ENCODE measurements around the gene PCGF6. TPM values are rescaled to one million over a fixed set of nuclear protein-coding genes. Genes with fewer than 3 reads are reported as not detected.
"Not testable (repeated sequence)": the region's sequence is repeated elsewhere in the genome, so short reads cannot be mapped to it uniquely, and the experiment has no call there.

PCGF6 gene
- total RNA-seq, 2 experiments from 2014 or later = 10.4 to 14.8 TPM

DNA sequence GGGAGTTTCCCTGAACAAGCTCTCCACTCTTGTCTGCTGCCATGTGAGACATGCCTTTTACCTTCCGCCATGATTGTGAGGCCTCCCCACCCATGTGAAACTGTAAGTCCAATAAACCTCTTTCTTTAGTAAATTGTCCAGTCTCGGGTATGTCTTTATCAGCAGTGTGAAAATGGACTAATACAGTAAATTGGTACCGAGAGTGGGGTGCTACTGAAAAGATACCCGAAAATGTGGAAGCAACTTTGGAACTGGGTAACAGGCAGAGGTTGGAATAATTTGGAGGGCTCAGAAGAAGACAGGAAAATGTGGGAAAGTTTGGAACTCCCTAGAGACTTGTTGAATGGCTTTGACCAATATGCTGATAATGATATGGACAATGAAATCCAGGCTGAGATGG lies 92.0 kb downstream of the PCGF6 start:
- POLR2A ChIA-PET; H3K4me3 Mint-ChIP-seq; H3K27ac Mint-ChIP-seq; CTCF ChIA-PET; intact Hi-C loops (cut with DNase I, micrococcal nuclease); H3K9me3 Mint-ChIP-seq (ENCODE audit: low read depth); H3K4me1 Mint-ChIP-seq; DNase-seq; ATAC-seq; H3K36me3 Mint-ChIP-seq (ENCODE audit: low read depth): not testable (repeated sequence)
- H3K27me3 Mint-ChIP-seq = peaks cover 16% of the 10 kb centered on the region

DNA sequence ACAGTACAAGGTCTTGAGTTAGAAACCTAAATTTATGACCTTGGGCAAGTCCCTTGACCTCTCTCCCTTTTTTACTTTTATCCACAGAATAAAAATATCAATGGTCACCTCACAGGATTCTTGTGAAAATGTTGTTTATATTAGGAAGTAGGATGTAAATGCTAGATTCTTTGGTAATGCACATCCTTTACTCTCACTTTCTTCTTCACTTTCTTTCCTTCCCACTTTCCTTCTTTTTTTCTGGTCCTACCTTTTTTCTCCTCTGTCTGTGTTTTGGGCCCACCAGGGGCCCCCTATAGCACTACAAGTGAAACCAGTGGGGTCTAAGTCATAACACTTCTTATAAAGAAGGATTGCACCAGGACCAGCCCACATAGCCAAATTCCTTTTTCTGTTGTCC lies 93.1 kb downstream of the PCGF6 start:
- peaks cover 9% of the 10 kb centered on the region for H3K9me3 Mint-ChIP-seq (ENCODE audit: low read depth)
- no peak for ATAC-seq
- H3K27me3 Mint-ChIP-seq = peaks cover 8% of the 10 kb centered on the region
- ChIA-PET POLR2A (no interaction called here), CTCF (no interaction called here)
- peaks cover 3% of the 10 kb centered on the region for H3K36me3 Mint-ChIP-seq (ENCODE audit: low read depth)
- peaks cover 8% of the 10 kb centered on the region for H3K4me1 Mint-ChIP-seq
- H3K27ac Mint-ChIP-seq = no peak overlapping the region
- H3K4me3 Mint-ChIP-seq = no peak overlapping the region
- DNase-seq = no peak
- intact Hi-C loops (cut with DNase I, micrococcal nuclease) = no loop called here

DNA sequence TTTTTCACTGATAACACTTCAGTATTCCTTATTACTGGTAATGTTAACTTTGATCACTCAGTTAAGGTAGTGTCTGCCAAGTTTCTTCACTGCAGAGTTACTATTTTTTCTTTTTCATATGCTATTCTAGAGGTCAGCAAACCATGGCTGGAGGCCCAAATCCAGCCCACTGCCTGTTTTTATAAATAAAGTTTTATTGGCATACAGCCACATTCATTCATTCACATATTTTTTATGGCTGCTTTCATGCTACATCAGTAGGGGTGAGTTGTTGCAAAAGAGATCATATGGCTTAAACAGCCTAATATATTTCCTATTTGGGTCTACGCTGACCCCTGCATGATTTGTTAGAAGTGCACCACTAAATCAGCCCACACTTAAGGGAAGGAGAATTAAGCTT lies 94.3 kb downstream of the PCGF6 start:
- Mint-ChIP-seq H3K27ac (no peak overlapping the region), H3K36me3 (ENCODE audit: low read depth) (peaks cover 3% of the 10 kb centered on the region), H3K27me3 (peaks cover 5% of the 10 kb centered on the region), H3K4me3 (no peak overlapping the region), H3K4me1 (peaks cover 5% of the 10 kb centered on the region), H3K9me3 (ENCODE audit: low read depth) (peaks cover 9% of the 10 kb centered on the region)
- DNase-seq = no peak
- ChIA-PET CTCF (interaction anchor here (0.6 to 0.8 kb wide), 3 partner anchors 42 to 430 kb away, joined by 4 to 6 read pairs (median 4); no protein-coding TSS in a partner anchor), POLR2A (interaction anchor here (0.6 kb wide), 1 partner anchor 76 kb away, joined by 3 read pairs; no protein-coding TSS in a partner anchor)
- no peak for ATAC-seq
- intact Hi-C loops (cut with DNase I, micrococcal nuclease) = no loop called here

DNA sequence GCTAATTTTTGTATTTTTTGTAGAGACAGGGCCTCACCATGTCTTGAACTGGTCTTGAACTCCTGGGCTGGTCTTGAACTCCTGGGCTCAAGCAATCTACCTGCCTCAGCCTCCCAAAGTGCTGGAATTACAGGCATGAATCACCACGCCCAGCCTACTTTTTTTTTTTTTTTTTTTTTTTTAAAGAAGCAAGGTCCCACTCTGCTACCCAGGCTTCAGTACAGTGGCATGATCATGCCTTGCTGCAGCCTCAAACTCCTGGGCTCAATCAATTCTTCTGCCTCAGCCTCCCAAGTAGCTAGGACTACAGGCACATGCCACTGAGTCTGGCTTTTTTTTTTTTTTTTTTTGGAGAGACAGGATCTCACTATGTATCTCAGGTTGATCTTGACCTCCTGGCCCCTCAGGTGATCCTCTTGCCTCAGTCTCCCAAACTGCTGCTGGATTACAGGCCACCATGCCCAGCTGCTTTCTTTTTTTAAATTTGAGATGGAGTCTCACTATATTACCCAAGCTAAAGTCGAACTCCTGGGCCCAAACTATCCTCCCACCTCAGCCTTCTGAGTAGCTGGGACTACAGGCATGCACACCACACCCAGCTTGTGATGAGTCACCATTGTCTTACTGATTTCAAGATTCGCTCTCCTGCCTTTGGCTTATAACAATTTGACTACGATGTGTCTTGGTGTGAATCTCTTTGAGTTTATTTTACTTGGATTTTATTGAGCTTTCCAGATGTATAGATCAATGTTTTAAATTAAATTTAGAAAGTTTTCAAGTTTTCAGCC lies 96.2 kb downstream of the PCGF6 start:
- ATAC-seq (peak; percentile 96), DNase-seq (peak; percentile 50)
- H3K9me3 Mint-ChIP-seq (ENCODE audit: low read depth) = peaks cover 4% of the 10 kb centered on the region
- ChIA-PET POLR2A (no interaction called here), CTCF (interaction anchor here (0.6 to 2.0 kb wide), 3 partner anchors 10 to 252 kb away, joined by 3 to 7 read pairs (median 4); no protein-coding TSS in a partner anchor)
- peaks cover 5% of the 10 kb centered on the region for H3K4me1 Mint-ChIP-seq
- no peaks in the 10 kb centered on the region for H3K36me3 Mint-ChIP-seq (ENCODE audit: low read depth)
- H3K27me3 Mint-ChIP-seq = peaks cover 2% of the 10 kb centered on the region
- intact Hi-C loops (cut with DNase I, micrococcal nuclease) = no loop called here
- H3K27ac Mint-ChIP-seq = no peak overlapping the region
- no peak overlapping the region for H3K4me3 Mint-ChIP-seq

DNA sequence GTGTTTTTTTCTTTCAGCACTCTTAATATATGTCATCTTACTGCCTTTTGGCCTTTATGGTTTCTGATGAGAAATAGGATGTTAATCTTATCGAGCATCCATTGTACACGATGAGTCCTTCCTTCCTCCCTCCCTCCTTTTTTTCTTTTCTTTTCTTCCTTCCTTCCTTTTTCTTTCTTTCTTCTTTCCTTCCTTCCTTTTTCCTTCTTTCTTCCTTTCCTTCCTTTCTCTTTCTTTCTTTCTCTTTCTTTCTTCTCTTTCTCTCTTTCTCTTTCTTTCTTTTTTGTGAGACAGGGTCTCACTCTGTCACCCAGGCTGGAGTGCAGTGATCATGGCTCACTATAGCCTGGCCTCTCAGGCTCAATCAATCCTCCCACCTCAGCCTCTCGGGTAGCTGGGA lies 96.8 kb downstream of the PCGF6 start:
- no peak overlapping the region for H3K27ac Mint-ChIP-seq
- H3K36me3 Mint-ChIP-seq (ENCODE audit: low read depth) = no peaks in the 10 kb centered on the region
- ChIA-PET CTCF (interaction anchor here (2.0 kb wide), 1 partner anchor 10 kb away, joined by 7 read pairs; no protein-coding TSS in a partner anchor), POLR2A (no interaction called here)
- H3K4me1 Mint-ChIP-seq = peaks cover 5% of the 10 kb centered on the region
- H3K27me3 Mint-ChIP-seq = peaks cover 2% of the 10 kb centered on the region
- H3K9me3 Mint-ChIP-seq (ENCODE audit: low read depth) = peaks cover 3% of the 10 kb centered on the region
- H3K4me3 Mint-ChIP-seq = no peak overlapping the region
- intact Hi-C loops (cut with DNase I, micrococcal nuclease) = no loop called here
- no peak for DNase-seq
- ATAC-seq = no peak

Small RNA genes lying within 50 kb of the gene (microRNA-seq; reads per million reads assigned to microRNA genes)
- gene MIR1307 (ENCODE audit: borderline replicate concordance) = 2,673 reads per million, percentile 91 among the genes with 10 or more reads in this experiment

Other genes starting within 250 kb of the PCGF6 start
- 10 to 100 TPM; 46.4 to 46.5 TPM for gene NT5C2, start 157.9 kb downstream of the PCGF6 start, total RNA-seq
- not detected for gene RPEL1, start 105.3 kb downstream of the PCGF6 start, total RNA-seq
- gene INA, start 74.0 kb downstream of the PCGF6 start, total RNA-seq = under 1 TPM; 0.32 to 0.35 TPM
- gene TAF5, start 16.8 kb upstream of the PCGF6 start, total RNA-seq = 10 to 100 TPM; 11.2 to 11.4 TPM
- gene ATP5MK, start 45.3 kb upstream of the PCGF6 start, total RNA-seq = 100 to 1,000 TPM; 377 to 447 TPM
- gene PDCD11, start 45.5 kb upstream of the PCGF6 start, total RNA-seq = 10 to 100 TPM; 60.6 to 73.8 TPM
- gene CALHM2, start 101.2 kb upstream of the PCGF6 start, total RNA-seq = 10 to 100 TPM; 10.1 to 12.0 TPM
- not detected for gene CALHM1, start 107.8 kb upstream of the PCGF6 start, total RNA-seq
- not detected for gene CALHM3, start 128.1 kb upstream of the PCGF6 start, total RNA-seq
- 1 to 10 TPM; 2.3 to 2.4 TPM for gene NEURL1, start 142.6 kb upstream of the PCGF6 start, total RNA-seq